Measurements from ENCODE around the gene ZNHIT2.
A peak's percentile ranks its signal among the peaks of the same experiment; 100 is the strongest.
"Not testable (repeated sequence)": the region's sequence is repeated elsewhere in the genome, so short reads cannot be mapped to it uniquely, and the experiment has no call there.

The ZNHIT2 gene

DNA sequence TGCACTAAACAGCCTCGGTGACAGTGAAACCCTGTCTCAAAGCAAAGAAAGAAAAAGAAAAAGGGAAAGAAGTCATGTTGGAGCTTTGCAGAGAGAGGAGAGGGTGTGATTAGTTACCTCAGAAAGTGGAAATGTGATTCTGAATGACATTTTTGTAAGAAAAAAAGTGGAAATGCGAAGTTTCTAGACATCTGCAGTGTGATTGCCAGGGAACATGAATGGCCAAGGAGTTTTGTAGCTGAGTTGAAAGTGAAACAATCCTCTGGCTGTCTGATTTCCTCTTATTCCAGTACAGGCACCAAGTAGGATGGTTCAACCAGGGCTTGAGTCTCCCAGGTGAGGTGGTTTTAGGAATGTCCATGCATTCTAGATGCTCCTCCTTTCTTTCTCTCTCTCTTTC, 34.6 kb upstream of the ZNHIT2 start:
- no peak for TF ChIP-seq EZH2phosphoT487 (IDR thresholded peaks at IDR 0.05; ENCODE audit: borderline replicate concordance, low read length)
- TF ChIP-seq, protein P1, sequence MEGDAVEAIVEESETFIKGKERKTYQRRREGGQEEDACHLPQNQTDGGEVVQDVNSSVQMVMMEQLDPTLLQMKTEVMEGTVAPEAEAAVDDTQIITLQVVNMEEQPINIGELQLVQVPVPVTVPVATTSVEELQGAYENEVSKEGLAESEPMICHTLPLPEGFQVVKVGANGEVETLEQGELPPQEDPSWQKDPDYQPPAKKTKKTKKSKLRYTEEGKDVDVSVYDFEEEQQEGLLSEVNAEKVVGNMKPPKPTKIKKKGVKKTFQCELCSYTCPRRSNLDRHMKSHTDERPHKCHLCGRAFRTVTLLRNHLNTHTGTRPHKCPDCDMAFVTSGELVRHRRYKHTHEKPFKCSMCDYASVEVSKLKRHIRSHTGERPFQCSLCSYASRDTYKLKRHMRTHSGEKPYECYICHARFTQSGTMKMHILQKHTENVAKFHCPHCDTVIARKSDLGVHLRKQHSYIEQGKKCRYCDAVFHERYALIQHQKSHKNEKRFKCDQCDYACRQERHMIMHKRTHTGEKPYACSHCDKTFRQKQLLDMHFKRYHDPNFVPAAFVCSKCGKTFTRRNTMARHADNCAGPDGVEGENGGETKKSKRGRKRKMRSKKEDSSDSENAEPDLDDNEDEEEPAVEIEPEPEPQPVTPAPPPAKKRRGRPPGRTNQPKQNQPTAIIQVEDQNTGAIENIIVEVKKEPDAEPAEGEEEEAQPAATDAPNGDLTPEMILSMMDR (IDR thresholded peaks at IDR 0.05; ENCODE audit: low read depth, low read length, poor library complexity, severe bottlenecking), result no peak
- no peaks in the 10 kb centered on the region for H3K9me2 ChIP-seq (replicated peaks; ENCODE audit: control insufficient read depth, low read length)
- H3K4me3 ChIP-seq (ENCODE audit: low read length), result peak overlapping the region; percentile 28
- H3K9me3 ChIP-seq (ENCODE audit: control insufficient read depth, insufficient read depth, low read length), result peaks cover 3% of the 10 kb centered on the region; the same call in 1 of the 2 replicates
- H3K36me3 ChIP-seq (ENCODE audit: control insufficient read depth, low read length), result no peaks in the 10 kb centered on the region
- H3K79me2 ChIP-seq (ENCODE audit: control insufficient read depth, low read length), result no peaks in the 10 kb centered on the region
- peak overlapping the region; percentile 60 for H3K4me2 ChIP-seq (ENCODE audit: low read length)
- no peak overlapping the region for H3K27ac ChIP-seq (ENCODE audit: low read depth, low read length)
- H3K27me3 ChIP-seq (ENCODE audit: control insufficient read depth, low read length), result no peaks in the 10 kb centered on the region
- H3F3A ChIP-seq (ENCODE audit: control insufficient read depth, insufficient read depth), result peaks cover 24% of the 10 kb centered on the region
- peaks cover 55% of the 10 kb centered on the region for H3K4me1 ChIP-seq (ENCODE audit: control insufficient read depth, low read length)
- H4K20me1 ChIP-seq (ENCODE audit: control insufficient read depth, insufficient read depth, low read depth, low read length), result no peaks in the 10 kb centered on the region

DNA sequence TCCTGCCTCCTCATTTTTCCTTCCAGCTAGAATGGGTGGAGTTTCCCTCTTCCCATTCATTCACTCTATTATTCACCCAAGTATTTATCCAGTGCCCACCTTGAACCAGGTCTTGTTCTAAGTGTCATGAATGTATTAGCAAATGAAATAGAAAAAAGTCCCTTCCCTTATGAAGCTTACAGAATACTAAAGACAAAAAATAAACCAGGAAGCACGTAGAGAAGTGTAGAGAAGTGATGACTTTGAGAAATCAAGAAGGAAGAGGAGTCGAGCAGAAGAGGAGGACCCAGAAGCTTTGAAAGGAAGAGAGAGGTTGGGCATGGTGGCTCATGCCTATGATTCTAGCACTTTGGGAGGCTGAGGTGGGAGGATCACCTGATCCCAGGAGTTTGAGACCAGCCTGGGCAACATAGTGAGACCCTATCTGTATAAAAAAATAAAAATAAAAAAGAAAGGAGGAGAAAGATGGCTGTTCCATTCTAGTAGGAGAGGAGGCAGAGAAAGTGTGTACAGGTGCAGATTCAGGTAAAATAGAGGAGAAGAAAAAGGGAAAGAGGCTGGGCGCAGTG, 33.9 kb upstream of the ZNHIT2 start:
- Histone ChIP-seq H3K9me2 (replicated peaks; ENCODE audit: control insufficient read depth, low read length) (no peaks in the 10 kb centered on the region), H3K4me2 (ENCODE audit: low read length) (peak overlapping the region; percentile 60), H3K36me3 (ENCODE audit: control insufficient read depth, low read length) (no peaks in the 10 kb centered on the region), H3F3A (ENCODE audit: control insufficient read depth, insufficient read depth) (peaks cover 28% of the 10 kb centered on the region), H3K27ac (ENCODE audit: low read depth, low read length) (no peak overlapping the region), H3K27me3 (ENCODE audit: control insufficient read depth, low read length) (no peaks in the 10 kb centered on the region), H4K20me1 (ENCODE audit: control insufficient read depth, insufficient read depth, low read depth, low read length) (no peaks in the 10 kb centered on the region), H3K4me3 (ENCODE audit: low read length) (peak overlapping the region; percentile 3; the same call in 1 of the 2 replicates), H3K4me1 (ENCODE audit: control insufficient read depth, low read length) (peaks cover 56% of the 10 kb centered on the region), H3K79me2 (ENCODE audit: control insufficient read depth, low read length) (no peaks in the 10 kb centered on the region), H3K9me3 (ENCODE audit: control insufficient read depth, insufficient read depth, low read length) (peaks cover 9% of the 10 kb centered on the region; the same call in 1 of the 2 replicates)
- TF ChIP-seq, protein P1 (IDR thresholded peaks at IDR 0.05; ENCODE audit: low read depth, low read length, poor library complexity, severe bottlenecking), result no peak
- TF ChIP-seq EZH2phosphoT487 (IDR thresholded peaks at IDR 0.05; ENCODE audit: borderline replicate concordance, low read length), result no peak

DNA sequence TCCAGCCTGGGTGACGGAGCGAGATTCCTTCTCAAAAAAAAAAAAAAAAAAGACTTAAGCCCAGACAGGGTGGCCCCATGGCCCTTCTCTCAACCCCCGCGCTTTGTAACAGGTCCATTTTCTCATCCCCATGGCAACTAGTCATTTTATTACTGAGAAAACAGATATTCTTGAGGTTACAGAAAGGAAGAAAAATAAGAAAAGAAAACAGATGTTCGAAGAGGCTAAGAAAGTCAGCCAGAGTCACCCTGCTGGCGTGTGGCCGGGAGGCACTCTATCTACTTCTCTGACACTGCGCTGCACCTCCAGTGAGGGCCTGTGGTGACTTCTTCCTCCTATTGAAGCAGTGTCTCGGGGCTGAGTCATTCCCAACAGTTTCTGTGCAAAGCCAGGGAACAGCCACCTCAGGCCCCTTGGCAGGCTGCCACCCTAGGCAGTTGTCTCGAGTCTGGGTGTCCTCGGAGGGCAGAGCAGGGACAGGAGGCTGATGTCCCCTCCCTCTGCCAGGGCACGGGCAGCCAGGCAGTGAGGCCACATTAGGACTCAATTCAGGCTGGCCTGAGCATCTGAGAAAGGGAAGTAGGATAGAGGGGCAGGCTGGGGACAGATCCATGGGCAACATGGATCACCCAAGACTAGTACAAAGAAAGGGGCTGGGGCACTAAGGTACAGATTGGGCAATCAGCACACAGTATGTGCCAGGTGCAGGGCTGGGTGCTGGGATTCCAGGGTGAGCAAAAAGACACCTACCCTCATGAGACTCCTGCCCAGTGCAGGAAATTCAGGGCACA, 33.2 kb upstream of the ZNHIT2 start:
- Histone ChIP-seq H3K79me2 (ENCODE audit: control insufficient read depth, low read length) (no peaks in the 10 kb centered on the region), H3K9me2 (replicated peaks; ENCODE audit: control insufficient read depth, low read length) (no peaks in the 10 kb centered on the region), H3F3A (ENCODE audit: control insufficient read depth, insufficient read depth) (peaks cover 25% of the 10 kb centered on the region), H3K27me3 (ENCODE audit: control insufficient read depth, low read length) (no peaks in the 10 kb centered on the region), H3K36me3 (ENCODE audit: control insufficient read depth, low read length) (no peaks in the 10 kb centered on the region), H3K27ac (ENCODE audit: low read depth, low read length) (no peak overlapping the region; the same call in 1 of the 2 replicates), H3K9me3 (ENCODE audit: control insufficient read depth, insufficient read depth, low read length) (peaks cover 9% of the 10 kb centered on the region; the same call in 1 of the 2 replicates), H3K4me3 (ENCODE audit: low read length) (peak overlapping the region; percentile 3; the same call in 1 of the 2 replicates), H3K4me2 (ENCODE audit: low read length) (peak overlapping the region; percentile 60), H3K4me1 (ENCODE audit: control insufficient read depth, low read length) (peaks cover 57% of the 10 kb centered on the region), H4K20me1 (ENCODE audit: control insufficient read depth, insufficient read depth, low read depth, low read length) (no peaks in the 10 kb centered on the region)
- TF ChIP-seq EZH2phosphoT487 (IDR thresholded peaks at IDR 0.05; ENCODE audit: borderline replicate concordance, low read length), result no peak
- TF ChIP-seq, protein P1 (IDR thresholded peaks at IDR 0.05; ENCODE audit: low read depth, low read length, poor library complexity, severe bottlenecking), result no peak

DNA sequence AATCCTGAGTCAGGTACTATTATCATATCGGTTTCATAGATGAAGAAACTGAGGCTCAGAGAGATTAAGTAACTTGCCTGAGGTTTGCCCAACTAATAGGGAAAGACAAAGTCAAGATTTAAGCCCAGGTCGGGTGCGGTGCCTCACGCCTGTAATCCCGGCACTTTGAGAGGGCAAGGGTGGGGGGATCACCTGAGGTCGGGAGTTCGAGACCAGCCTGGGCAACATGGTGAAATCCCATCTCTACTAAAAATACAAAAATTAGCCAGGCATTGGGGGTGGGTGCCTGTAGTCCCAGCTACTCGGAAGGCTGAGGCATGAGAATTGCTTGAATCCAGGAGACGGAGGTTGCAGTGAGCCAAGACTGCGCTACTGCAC, 32.6 kb upstream of the ZNHIT2 start:
- H3K9me2 ChIP-seq (replicated peaks; ENCODE audit: control insufficient read depth, low read length); H3K27me3 ChIP-seq (ENCODE audit: control insufficient read depth, low read length); H3K27ac ChIP-seq (ENCODE audit: low read depth, low read length); H3K4me3 ChIP-seq (ENCODE audit: low read length); H3K79me2 ChIP-seq (ENCODE audit: control insufficient read depth, low read length); H3K36me3 ChIP-seq (ENCODE audit: control insufficient read depth, low read length); H3K9me3 ChIP-seq (ENCODE audit: control insufficient read depth, insufficient read depth, low read length); H4K20me1 ChIP-seq (ENCODE audit: control insufficient read depth, insufficient read depth, low read depth, low read length); H3K4me2 ChIP-seq (ENCODE audit: low read length): not testable (repeated sequence)
- Histone ChIP-seq H3F3A (ENCODE audit: control insufficient read depth, insufficient read depth) (peaks cover 26% of the 10 kb centered on the region), H3K4me1 (ENCODE audit: control insufficient read depth, low read length) (peaks cover 62% of the 10 kb centered on the region)
